SU-DHL-6 (cell line): ENCODE data around the gene AKAP12.
"Not testable (repeated sequence)": the region's sequence is repeated elsewhere in the genome, so short reads cannot be mapped to it uniquely, and the experiment has no call there.

Source experiments
- H2AFZ ChIP-seq: fragments of 200-600 bp; sonication (generic); 2 replicates; pipeline ENCODE4 v1.6.1; 2014; ENCODE audit warnings: low read depth, mild to moderate bottlenecking, moderate library complexity, mixed read lengths, antibody characterized with exemption, low read length; ENCODE audit not compliant: severe bottlenecking
- H3F3A ChIP-seq: fragments of 200-600 bp; shearing (Covaris generic); 2 replicates; pipeline ENCODE4 v1.6.0; 2016; ENCODE audit warnings: antibody characterized with exemption, mild to moderate bottlenecking; ENCODE audit not compliant: insufficient read depth
- H3K27ac ChIP-seq: fragments of 200-600 bp; sonication (generic); 2 replicates; pipeline ENCODE4 v1.5.1; 2016; ENCODE audit warnings: low read depth, mild to moderate bottlenecking, low read length, moderate library complexity, mixed read lengths
- H3K27me3 ChIP-seq: fragments of 200-600 bp; sonication (generic), shearing (Covaris generic); 2 replicates; pipeline ENCODE4 v1.6.0; 2014; ENCODE audit warnings: mild to moderate bottlenecking, low read length
- H3K36me3 ChIP-seq: fragments of 200-600 bp; sonication (generic); 2 replicates; pipeline ENCODE4 v1.6.1; 2014; ENCODE audit warnings: mild to moderate bottlenecking, low read length, mixed read lengths
- H3K4me2 ChIP-seq: fragments of 300-600, 200-600 bp; shearing (Covaris generic), sonication (generic); 2 replicates; pipeline ENCODE4 v1.6.0; 2014; ENCODE audit warnings: low read length, low read depth, mild to moderate bottlenecking; ENCODE audit not compliant: poor library complexity, severe bottlenecking
- H3K4me3 ChIP-seq: fragments of 200-600 bp; sonication (generic); 2 replicates; pipeline ENCODE4 v1.5.1; 2014; ENCODE audit warnings: antibody characterized with exemption, low read length, mild to moderate bottlenecking, mixed read lengths; ENCODE audit not compliant: insufficient read depth, poor library complexity, severe bottlenecking
- H3K79me2 ChIP-seq: fragments of 200-600 bp; sonication (generic); 2 replicates; pipeline ENCODE4 v1.6.1; 2014; ENCODE audit warnings: mild to moderate bottlenecking, low read length, moderate library complexity; ENCODE audit not compliant: insufficient read depth
- H3K9ac ChIP-seq: fragments of 200-600 bp; sonication (generic); 2 replicates; pipeline ENCODE4 v1.7.0; 2014; ENCODE audit warnings: mild to moderate bottlenecking, low read length
- H3K9me2 ChIP-seq: fragments of 200-600 bp; sonication (generic); replicated peaks from 2 replicates; pipeline ENCODE4 v1.6.1; 2014; ENCODE audit warnings: low read length; ENCODE audit not compliant: insufficient read depth
- H3K9me3 ChIP-seq: fragments of 200-600 bp; sonication (generic); 2 replicates; pipeline ENCODE4 v1.6.1; 2014; ENCODE audit warnings: low read length, mixed read lengths; ENCODE audit not compliant: insufficient read depth
- H4K20me1 ChIP-seq: fragments of 200-600 bp; sonication (generic); 2 replicates; pipeline ENCODE4 v1.6.1; 2014; ENCODE audit warnings: low read depth, mild to moderate bottlenecking, antibody characterized with exemption, low read length, moderate library complexity, mixed read lengths
- CTCF ChIP-seq: fragments of 200-600 bp; sonication (generic); IDR thresholded peaks from one replicate; pipeline ENCODE4 v1.5.1; 2017; ENCODE audit warnings: antibody characterized with exemption, mild to moderate bottlenecking, low read length, moderate library complexity; ENCODE audit not compliant: insufficient read depth, poor library complexity, severe bottlenecking
- EZH2phosphoT487 ChIP-seq: fragments of 200-600 bp; sonication (generic), shearing (Covaris generic); conservative IDR thresholded peaks from 2 replicates; pipeline ENCODE4 v1.6.1; 2018; ENCODE audit warnings: mild to moderate bottlenecking, antibody characterized with exemption, low read length, moderate library complexity, mixed read lengths

The AKAP12 gene

GRCh38 chr6:151341476-151342195 lies 101.9 kb downstream of the AKAP12 start:
- Histone ChIP-seq H3K9ac (no peak overlapping the region), H3K4me2 (no peak overlapping the region), H3K27me3 (no peaks in the 10 kb centered on the region), H3K36me3 (no peaks in the 10 kb centered on the region), H3K79me2 (no peaks in the 10 kb centered on the region), H3K9me2 (no peaks in the 10 kb centered on the region), H3K9me3 (no peaks in the 10 kb centered on the region), H3K27ac (no peak overlapping the region), H2AFZ (no peak overlapping the region), H3F3A (no peaks in the 10 kb centered on the region), H4K20me1 (no peaks in the 10 kb centered on the region), H3K4me3 (no peak overlapping the region)
- no peak for TF ChIP-seq CTCF
- no peak for TF ChIP-seq EZH2phosphoT487

- H3F3A ChIP-seq, H4K20me1 ChIP-seq, H3K9ac ChIP-seq, H2AFZ ChIP-seq, H3K27ac ChIP-seq, H3K4me3 ChIP-seq, H3K9me3 ChIP-seq, H3K36me3 ChIP-seq, H3K79me2 ChIP-seq, H3K9me2 ChIP-seq, H3K4me2 ChIP-seq, H3K27me3 ChIP-seq: not testable (repeated sequence)
These were observed 103.0 kb downstream of the AKAP12 start for GRCh38 chr6:151342750-151343149.

GRCh38 chr6:151349651-151350270 lies 110.0 kb downstream of the AKAP12 start:
- no peaks in the 10 kb centered on the region for H3K27me3 ChIP-seq
- no peaks in the 10 kb centered on the region for H3K9me2 ChIP-seq
- peaks cover 5% of the 10 kb centered on the region; the same call in 1 of the 2 replicates for H3F3A ChIP-seq
- no peak overlapping the region for H3K9ac ChIP-seq
- H3K79me2 ChIP-seq, result no peaks in the 10 kb centered on the region
- no peak overlapping the region for H3K27ac ChIP-seq
- H3K9me3 ChIP-seq, result no peaks in the 10 kb centered on the region
- no peaks in the 10 kb centered on the region for H4K20me1 ChIP-seq
- H3K36me3 ChIP-seq, result no peaks in the 10 kb centered on the region
- TF ChIP-seq CTCF (no peak), EZH2phosphoT487 (no peak)
- no peak overlapping the region for H3K4me3 ChIP-seq
- H3K4me2 ChIP-seq, result no peak overlapping the region
- H2AFZ ChIP-seq, result no peak overlapping the region
